Measurements from ENCODE around the gene FBXO9.

GRCh38 chr6:53048431-53049195, 16.6 kb upstream of the FBXO9 start:
- TF ChIP-seq CTCF (IDR thresholded peaks at IDR 0.05) = no peak
- TF ChIP-seq POLR2A (IDR thresholded peaks at IDR 0.05) = no peak

Data from tibial nerve (tissue), 3 donors.